ENCODE measurements around the gene SNED1.

SNED1 gene

DNA sequence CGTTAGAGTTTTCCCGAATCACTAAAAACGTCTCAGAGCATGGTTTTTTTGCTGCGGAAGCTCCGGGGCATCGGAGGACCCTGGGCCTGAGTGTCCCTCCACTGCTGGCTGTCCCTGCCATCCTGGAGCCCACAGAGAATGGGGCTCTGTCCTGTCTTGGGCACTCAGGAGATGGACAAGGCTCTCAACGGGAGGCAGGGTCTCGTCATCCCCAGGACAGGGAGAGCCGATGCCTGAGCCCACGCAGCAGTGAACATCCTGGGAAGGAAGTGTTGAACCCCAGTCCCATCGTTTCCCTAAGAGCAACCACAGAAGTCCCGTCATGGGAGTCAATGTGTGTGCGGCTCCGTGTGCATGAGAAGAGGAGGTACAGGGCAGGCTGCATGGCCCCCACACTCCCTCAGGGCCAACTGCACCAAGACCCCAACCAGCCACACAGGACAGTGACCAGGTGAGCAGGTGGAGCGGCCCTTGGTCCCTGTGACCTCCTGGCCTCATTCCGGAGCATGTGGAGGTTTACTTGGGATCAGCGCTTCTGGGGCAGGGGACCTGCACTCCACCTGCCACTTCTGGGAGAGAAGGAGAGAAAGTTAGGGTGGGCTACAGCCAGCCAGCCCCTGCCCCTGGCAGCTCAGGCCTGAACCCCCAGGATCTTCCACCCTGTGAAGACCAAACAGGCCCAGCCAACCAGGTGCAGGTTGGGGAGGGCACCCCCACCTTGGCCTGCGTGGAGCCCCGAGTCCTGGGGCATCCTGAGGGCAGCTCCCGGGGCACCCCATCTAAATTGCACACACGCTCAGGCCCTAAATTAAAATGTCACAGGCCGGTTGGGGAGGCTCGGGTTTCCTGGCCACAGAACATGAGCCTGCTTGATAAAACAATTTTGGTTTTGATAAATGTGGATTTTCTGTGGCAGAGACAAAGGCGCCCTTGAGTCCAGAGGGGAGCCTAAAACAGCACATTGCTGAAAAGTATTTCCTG is 3.1 kb upstream of the SNED1 start:
- no peaks in the 10 kb centered on the region for H3K79me2 ChIP-seq (ENCODE audit: control insufficient read depth, insufficient read depth, low read length, unreplicated experiment)
- peaks cover 21% of the 10 kb centered on the region for H3K4me1 ChIP-seq (ENCODE audit: control insufficient read depth, insufficient read depth, low read length, unreplicated experiment)
- H2AFZ ChIP-seq (ENCODE audit: low read length, unreplicated experiment): no peak overlapping the region
- no peak overlapping the region for H3K27ac ChIP-seq (ENCODE audit: low read depth, low read length)
- H3K4me3 ChIP-seq (ENCODE audit: low read depth, low read length): no peak overlapping the region
- no peaks in the 10 kb centered on the region for H3K27me3 ChIP-seq (ENCODE audit: insufficient read depth, low read length)
- H3K36me3 ChIP-seq (ENCODE audit: insufficient read depth, low read length): 0 out of 2 replicates have a peak, but pooled peaks cover 3% of the 10 kb centered on the region

DNA sequence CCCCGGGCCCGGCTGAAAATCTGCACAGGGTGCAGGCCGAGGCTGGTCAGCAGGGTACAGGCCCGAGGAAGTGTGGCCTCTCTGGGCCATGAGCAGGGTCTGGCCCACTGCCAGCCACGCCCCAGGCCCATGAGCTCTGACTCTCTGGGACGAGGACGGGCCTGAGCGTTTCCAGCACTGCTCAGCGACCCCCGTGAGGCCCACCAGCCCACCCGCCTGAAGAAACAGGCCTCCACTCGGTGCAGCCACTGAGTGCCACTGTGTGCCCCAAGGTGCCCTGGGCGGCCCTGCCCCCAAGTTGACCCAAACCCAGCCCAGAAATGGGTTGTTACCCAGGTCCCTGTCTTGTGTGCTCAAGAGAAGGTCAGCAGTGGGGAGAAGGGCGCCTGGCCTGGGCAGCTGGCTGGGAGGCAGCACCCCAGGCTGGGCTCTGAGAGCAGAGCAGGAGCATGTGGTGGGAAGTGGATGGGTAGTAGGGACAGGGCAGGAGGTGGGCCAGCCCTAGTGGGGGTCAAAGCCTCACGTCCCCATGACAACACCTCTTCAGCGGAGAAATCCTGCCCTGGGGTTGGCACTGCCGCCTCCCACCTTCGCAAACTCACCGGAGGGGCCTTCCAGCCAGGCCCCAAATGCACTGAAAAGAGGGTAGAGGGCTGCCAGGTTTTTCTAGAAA is 2.1 kb upstream of the SNED1 start:
- Histone ChIP-seq H3K36me3 (ENCODE audit: insufficient read depth, low read length) (peaks cover 10% of the 10 kb centered on the region; the same call in 1 of the 2 replicates), H3K4me1 (ENCODE audit: control insufficient read depth, insufficient read depth, low read length, unreplicated experiment) (peaks cover 17% of the 10 kb centered on the region), H3K27ac (ENCODE audit: low read depth, low read length) (no peak overlapping the region), H2AFZ (ENCODE audit: low read length, unreplicated experiment) (no peak overlapping the region), H3K79me2 (ENCODE audit: control insufficient read depth, insufficient read depth, low read length, unreplicated experiment) (peaks cover 2% of the 10 kb centered on the region), H3K27me3 (ENCODE audit: insufficient read depth, low read length) (no peaks in the 10 kb centered on the region), H3K4me3 (ENCODE audit: low read depth, low read length) (no peak overlapping the region)

DNA sequence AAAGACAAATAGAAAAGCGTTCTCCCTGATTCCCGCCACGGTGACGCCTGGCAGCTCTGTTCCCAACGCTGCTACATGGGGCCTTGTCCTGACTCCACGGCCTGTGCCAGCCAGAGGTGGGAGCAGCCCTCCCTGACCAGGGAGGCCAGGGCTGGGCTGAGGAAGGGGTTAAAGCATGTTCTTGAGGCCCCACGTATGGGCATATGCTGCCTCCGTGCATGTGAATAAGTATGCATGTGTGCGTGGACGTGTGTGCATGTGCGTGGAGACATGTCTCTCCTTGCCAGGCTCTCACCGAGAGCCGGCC is 1.6 kb upstream of the SNED1 start:
- peaks cover 13% of the 10 kb centered on the region for H3K4me1 ChIP-seq (ENCODE audit: control insufficient read depth, insufficient read depth, low read length, unreplicated experiment)
- peaks cover 2% of the 10 kb centered on the region for H3K79me2 ChIP-seq (ENCODE audit: control insufficient read depth, insufficient read depth, low read length, unreplicated experiment)
- no peak overlapping the region for H2AFZ ChIP-seq (ENCODE audit: low read length, unreplicated experiment)
- H3K36me3 ChIP-seq (ENCODE audit: insufficient read depth, low read length): peaks cover 11% of the 10 kb centered on the region; the same call in 1 of the 2 replicates
- H3K4me3 ChIP-seq (ENCODE audit: low read depth, low read length): no peak overlapping the region
- H3K27me3 ChIP-seq (ENCODE audit: insufficient read depth, low read length): no peaks in the 10 kb centered on the region
- no peak overlapping the region for H3K27ac ChIP-seq (ENCODE audit: low read depth, low read length)

DNA sequence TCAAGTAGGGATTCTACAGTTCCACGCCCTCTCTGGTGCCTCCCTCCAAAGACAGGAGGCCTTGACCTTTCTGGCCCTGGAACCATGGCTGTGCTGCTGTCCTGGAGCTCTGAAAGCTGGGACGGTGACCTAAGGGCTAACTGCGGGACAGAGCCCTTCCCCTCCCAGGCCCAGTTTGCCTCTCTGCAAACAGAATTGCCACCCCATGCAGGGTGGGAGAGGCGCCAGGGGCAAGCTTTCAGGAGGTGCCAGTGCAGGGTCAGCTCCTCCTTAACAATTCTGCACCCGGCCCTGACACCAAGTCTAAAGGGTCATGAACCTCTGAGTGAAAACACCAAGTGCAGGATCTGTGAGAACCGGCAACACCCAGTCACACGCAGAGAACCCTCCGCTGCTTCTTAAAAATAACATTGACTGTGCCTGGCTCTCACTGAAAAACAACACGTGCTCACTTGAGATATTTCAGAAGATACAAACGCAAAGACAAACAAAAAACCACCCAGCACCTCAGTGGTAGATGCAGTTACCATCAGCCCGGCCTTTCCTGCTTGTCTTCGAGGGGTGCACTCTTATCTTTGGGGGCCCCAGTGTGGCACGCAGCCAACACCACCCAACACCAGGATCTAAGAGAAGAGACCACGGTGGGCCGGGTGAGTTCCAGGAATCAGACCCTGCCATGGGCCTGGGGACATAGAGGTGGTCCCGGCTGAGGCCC is 1.1 kb upstream of the SNED1 start:
- H3K4me3 ChIP-seq (ENCODE audit: low read depth, low read length): peak overlapping the region; percentile 90
- peaks cover 11% of the 10 kb centered on the region; the same call in 1 of the 2 replicates for H3K36me3 ChIP-seq (ENCODE audit: insufficient read depth, low read length)
- no peak overlapping the region for H2AFZ ChIP-seq (ENCODE audit: low read length, unreplicated experiment)
- H3K4me1 ChIP-seq (ENCODE audit: control insufficient read depth, insufficient read depth, low read length, unreplicated experiment): peaks cover 9% of the 10 kb centered on the region
- H3K79me2 ChIP-seq (ENCODE audit: control insufficient read depth, insufficient read depth, low read length, unreplicated experiment): peaks cover 4% of the 10 kb centered on the region
- no peaks in the 10 kb centered on the region for H3K27me3 ChIP-seq (ENCODE audit: insufficient read depth, low read length)
- peak overlapping the region; percentile 44; the same call in 1 of the 2 replicates for H3K27ac ChIP-seq (ENCODE audit: low read depth, low read length)

DNA sequence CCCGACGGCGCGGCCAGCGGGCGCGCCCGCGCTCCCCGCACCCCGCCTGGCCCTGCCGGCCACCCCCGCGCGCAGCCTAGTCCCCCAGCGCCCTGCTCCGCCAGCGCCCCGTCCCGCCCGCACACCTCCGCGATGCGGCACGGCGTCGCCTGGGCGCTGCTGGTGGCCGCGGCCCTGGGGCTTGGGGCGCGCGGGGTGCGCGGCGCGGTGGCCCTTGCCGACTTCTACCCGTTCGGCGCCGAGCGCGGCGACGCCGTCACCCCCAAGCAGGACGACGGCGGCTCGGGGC is 232 bp downstream of the SNED1 start:
- H3K27me3 ChIP-seq (ENCODE audit: insufficient read depth, low read length): no peaks in the 10 kb centered on the region
- H3K36me3 ChIP-seq (ENCODE audit: insufficient read depth, low read length): peaks cover 15% of the 10 kb centered on the region
- H2AFZ ChIP-seq (ENCODE audit: low read length, unreplicated experiment): peak overlapping the region; percentile 87
- H3K27ac ChIP-seq (ENCODE audit: low read depth, low read length): no peak overlapping the region
- peaks cover 4% of the 10 kb centered on the region for H3K79me2 ChIP-seq (ENCODE audit: control insufficient read depth, insufficient read depth, low read length, unreplicated experiment)
- peak overlapping the region; percentile 90 for H3K4me3 ChIP-seq (ENCODE audit: low read depth, low read length)
- peaks cover 7% of the 10 kb centered on the region for H3K4me1 ChIP-seq (ENCODE audit: control insufficient read depth, insufficient read depth, low read length, unreplicated experiment)

DNA sequence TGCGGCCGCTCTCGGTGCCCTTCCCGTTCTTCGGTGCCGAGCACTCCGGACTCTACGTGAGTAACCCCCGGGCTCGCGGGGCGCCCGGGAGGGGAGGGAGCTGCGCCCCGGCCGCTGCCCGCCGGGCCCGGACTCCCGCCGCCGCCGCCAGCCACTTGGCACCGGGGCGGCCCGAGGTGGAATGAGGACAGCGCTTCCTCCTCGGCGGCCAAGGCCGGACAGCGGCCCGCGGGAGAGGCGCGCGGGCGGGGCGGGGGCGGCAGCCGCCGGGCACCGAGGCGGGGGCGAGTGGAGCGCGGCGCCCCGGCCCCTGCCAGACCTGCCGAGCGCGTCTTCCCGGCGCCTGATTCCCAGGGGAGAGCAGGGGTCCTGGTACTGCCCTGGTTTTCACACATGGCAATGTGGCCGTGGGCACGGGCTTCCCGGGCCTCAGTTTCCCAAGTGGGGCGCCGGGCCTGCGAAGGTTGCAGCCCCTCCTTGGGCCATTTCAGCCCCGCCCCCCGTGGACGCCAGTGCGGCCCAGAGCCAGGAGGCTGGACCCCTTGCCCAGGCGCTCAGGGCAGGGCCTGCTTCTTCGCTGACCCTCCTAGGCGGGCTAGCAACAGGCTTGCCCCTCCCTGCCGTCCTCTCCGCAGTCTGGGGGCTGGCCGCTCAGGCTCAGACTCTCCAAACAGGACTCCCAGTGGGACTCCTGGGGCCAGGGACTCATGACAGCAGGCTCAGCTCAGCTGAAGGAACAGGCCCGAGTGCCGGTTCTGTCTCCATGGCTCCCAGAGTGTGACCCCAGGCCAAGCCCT is 775 bp downstream of the SNED1 start:
- Histone ChIP-seq H3K27ac (ENCODE audit: low read depth, low read length) (no peak overlapping the region), H3K36me3 (ENCODE audit: insufficient read depth, low read length) (peaks cover 20% of the 10 kb centered on the region), H3K4me3 (ENCODE audit: low read depth, low read length) (peak overlapping the region; percentile 90), H3K79me2 (ENCODE audit: control insufficient read depth, insufficient read depth, low read length, unreplicated experiment) (peaks cover 4% of the 10 kb centered on the region), H2AFZ (ENCODE audit: low read length, unreplicated experiment) (peak overlapping the region; percentile 87), H3K4me1 (ENCODE audit: control insufficient read depth, insufficient read depth, low read length, unreplicated experiment) (peaks cover 7% of the 10 kb centered on the region), H3K27me3 (ENCODE audit: insufficient read depth, low read length) (no peaks in the 10 kb centered on the region)

DNA sequence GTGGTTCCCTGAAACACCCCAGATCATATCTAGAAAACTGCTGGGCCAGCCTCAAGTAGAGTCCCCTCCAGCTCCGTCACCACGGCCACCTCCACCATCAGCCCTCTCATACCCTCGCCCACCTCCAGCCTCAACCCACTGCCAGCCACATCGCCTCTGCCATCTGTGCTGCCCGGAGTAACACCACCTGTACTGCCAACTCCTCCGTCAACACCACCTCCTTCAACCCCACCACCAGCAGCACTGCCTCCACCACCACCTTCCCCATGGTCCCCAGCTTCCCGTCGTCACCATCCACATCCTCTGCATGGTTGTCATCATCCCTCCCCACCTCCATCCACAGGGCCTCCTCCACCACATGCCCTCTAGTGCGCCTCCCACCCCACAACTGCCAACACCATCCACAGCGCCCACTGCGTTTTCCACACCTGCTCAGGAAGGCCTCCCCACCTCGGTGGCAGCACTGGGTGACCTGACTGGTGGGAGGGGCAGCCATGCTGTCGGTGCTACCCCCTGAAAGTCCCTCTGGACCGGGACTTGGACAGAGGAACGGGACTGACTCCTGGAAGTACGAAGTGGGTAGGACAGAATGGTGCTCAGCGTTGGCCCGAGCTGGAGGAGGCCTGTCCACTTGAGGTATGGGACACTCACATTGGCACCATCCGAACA is 1.6 kb downstream of the SNED1 start:
- Histone ChIP-seq H3K4me3 (ENCODE audit: low read depth, low read length) (peak overlapping the region; percentile 90), H3K36me3 (ENCODE audit: insufficient read depth, low read length) (peaks cover 20% of the 10 kb centered on the region), H3K79me2 (ENCODE audit: control insufficient read depth, insufficient read depth, low read length, unreplicated experiment) (peaks cover 4% of the 10 kb centered on the region), H3K27me3 (ENCODE audit: insufficient read depth, low read length) (no peaks in the 10 kb centered on the region), H3K27ac (ENCODE audit: low read depth, low read length) (no peak overlapping the region), H2AFZ (ENCODE audit: low read length, unreplicated experiment) (no peak overlapping the region), H3K4me1 (ENCODE audit: control insufficient read depth, insufficient read depth, low read length, unreplicated experiment) (peaks cover 7% of the 10 kb centered on the region)

DNA sequence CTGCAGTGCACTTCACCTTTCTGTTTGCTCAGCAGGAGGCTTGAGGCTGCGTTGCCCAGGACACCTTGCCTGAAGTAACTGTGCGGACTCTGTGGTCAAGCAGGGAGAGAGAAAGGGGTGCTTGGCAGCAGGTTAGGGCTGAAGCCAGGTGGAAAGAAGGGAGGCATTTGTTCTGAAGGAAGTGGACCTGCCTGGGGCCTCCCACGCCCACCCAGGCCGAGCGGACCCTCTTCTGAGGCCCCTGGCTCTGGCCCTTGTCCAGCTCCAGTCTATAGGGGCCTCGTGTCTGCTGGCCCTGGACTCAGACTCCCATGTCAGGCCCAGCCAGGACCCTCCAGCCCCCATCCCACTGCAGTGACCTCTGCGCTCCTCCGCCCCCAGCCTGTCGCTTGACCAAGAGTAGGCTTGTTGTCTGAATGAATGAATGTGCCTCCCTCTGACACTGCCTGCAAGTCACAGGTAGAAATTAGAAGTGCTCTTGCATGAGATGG is 2.5 kb downstream of the SNED1 start:
- Histone ChIP-seq H3K36me3 (ENCODE audit: insufficient read depth, low read length) (peaks cover 20% of the 10 kb centered on the region), H2AFZ (ENCODE audit: low read length, unreplicated experiment) (no peak overlapping the region), H3K4me3 (ENCODE audit: low read depth, low read length) (peak overlapping the region; percentile 90; the same call in 1 of the 2 replicates), H3K4me1 (ENCODE audit: control insufficient read depth, insufficient read depth, low read length, unreplicated experiment) (peaks cover 7% of the 10 kb centered on the region), H3K79me2 (ENCODE audit: control insufficient read depth, insufficient read depth, low read length, unreplicated experiment) (peaks cover 4% of the 10 kb centered on the region), H3K27ac (ENCODE audit: low read depth, low read length) (no peak overlapping the region), H3K27me3 (ENCODE audit: insufficient read depth, low read length) (no peaks in the 10 kb centered on the region)

DNA sequence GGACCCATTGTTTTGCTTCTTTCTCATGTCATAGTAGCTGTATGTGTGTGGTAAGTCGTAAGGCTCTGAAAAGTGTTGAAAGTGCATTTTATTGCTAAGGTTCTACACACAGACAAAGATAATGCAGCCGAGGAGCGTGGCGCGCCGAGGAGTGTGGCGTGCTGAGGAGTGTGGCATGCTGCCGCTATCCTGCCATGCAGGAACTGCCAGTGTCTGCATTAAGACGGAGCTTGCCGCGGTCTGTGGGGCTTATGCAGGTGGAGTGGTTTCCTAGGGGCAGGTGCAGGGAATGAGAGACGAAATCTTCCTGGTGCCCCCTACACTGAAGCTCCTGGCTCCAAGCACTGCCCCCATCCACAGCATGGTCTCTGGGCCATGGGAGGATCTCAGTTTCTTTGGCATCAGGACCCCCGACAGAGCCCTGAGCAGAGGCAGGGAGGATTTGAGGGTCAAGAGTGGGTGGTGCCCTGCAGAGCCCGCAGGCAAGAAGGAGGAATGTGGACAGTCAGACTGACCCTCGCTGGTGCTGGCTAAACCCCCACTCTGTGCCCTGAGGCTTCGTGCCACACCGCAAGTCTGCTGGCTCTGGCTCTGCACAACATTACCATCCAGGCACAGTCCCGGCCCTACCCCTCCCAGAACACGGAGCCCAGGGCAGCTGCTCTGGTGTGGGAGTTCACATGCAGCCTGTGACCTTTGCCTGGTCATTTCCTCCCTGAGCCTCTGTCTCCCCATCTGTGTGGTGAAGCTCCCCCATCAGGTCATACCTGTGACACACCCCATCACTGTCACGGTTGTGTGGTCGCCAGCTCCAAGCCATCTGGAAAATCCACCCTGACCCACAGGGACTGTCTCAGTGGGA is 3.2 kb downstream of the SNED1 start:
- no peak overlapping the region for H3K27ac ChIP-seq (ENCODE audit: low read depth, low read length)
- H3K36me3 ChIP-seq (ENCODE audit: insufficient read depth, low read length): peaks cover 20% of the 10 kb centered on the region
- peaks cover 4% of the 10 kb centered on the region for H3K79me2 ChIP-seq (ENCODE audit: control insufficient read depth, insufficient read depth, low read length, unreplicated experiment)
- peaks cover 7% of the 10 kb centered on the region for H3K4me1 ChIP-seq (ENCODE audit: control insufficient read depth, insufficient read depth, low read length, unreplicated experiment)
- H2AFZ ChIP-seq (ENCODE audit: low read length, unreplicated experiment): no peak overlapping the region
- no peaks in the 10 kb centered on the region for H3K27me3 ChIP-seq (ENCODE audit: insufficient read depth, low read length)
- no peak overlapping the region for H3K4me3 ChIP-seq (ENCODE audit: low read depth, low read length)

Measured in ACC112 (cell line).